Mammary epithelial cell (primary cell): ENCODE measurements around the gene DPEP1.

ENCODE experiments used
- EZH2 ChIP-seq: IDR thresholded peaks from 2 replicates; pipeline ENCODE4 v1.6.1; 2012; ENCODE audit warnings: low read length, inconsistent platforms, borderline replicate concordance
- TF ChIP-seq, protein P1 (sequence below), 2 donors: IDR thresholded peaks in 1 of 2; conservative IDR thresholded peaks in 1 of 2; 2 replicates each; pipeline ENCODE4 v1.5.1; 2011 to 2012; ENCODE audit warnings: inconsistent platforms in 2 of 2, low read length in 2 of 2, mild to moderate bottlenecking in 2 of 2, control low read depth in 1 of 2, low read depth in 1 of 2; ENCODE audit not compliant: insufficient read depth in 1 of 2; ENCODE audit errors: extremely low read depth in 1 of 2

DNA sequence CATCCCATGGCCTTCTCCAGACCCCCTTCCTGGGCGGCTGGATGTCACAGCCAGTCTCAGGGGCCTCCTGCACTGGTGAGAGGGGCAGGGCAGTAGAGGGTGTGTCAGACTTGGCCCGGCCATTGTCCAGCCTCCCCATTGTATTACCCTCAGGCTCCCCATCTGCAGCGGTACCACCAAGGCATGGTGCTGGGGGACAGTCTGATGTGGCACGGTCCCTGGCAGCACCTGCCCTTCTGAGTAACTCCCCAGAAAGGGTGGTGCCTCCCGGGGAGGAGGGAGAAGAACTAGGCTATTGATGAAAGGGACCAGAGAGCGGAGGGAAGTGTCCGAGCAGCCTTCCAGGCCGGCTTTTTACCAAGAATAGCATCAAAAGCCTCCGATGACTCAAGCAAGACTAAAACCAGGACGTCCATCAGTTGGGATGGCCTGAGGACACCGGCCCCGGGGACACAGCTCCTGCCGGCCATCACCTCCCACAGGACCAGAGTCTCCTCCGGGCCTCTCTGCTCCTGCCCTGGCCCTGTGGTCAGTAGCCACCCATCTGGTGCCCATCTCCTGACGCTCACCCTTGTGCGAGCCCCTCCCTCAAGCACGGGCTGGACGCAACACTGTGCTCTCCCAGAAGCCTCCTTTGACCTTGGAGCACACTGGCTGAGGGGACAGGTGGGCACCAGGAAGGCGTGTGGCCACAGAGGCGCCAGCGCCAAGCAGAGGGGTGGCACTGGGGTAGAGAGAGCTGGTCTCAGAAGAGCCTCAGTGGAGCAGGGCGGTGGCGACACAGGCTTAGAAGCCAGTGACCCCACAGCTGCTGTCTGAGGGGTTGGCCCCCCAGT lies 43.7 kb upstream of the DPEP1 start:
- TF ChIP-seq, protein P1, sequence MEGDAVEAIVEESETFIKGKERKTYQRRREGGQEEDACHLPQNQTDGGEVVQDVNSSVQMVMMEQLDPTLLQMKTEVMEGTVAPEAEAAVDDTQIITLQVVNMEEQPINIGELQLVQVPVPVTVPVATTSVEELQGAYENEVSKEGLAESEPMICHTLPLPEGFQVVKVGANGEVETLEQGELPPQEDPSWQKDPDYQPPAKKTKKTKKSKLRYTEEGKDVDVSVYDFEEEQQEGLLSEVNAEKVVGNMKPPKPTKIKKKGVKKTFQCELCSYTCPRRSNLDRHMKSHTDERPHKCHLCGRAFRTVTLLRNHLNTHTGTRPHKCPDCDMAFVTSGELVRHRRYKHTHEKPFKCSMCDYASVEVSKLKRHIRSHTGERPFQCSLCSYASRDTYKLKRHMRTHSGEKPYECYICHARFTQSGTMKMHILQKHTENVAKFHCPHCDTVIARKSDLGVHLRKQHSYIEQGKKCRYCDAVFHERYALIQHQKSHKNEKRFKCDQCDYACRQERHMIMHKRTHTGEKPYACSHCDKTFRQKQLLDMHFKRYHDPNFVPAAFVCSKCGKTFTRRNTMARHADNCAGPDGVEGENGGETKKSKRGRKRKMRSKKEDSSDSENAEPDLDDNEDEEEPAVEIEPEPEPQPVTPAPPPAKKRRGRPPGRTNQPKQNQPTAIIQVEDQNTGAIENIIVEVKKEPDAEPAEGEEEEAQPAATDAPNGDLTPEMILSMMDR (conservative IDR thresholded peaks at IDR 0.05 in 1 of 2, IDR thresholded peaks at IDR 0.05 in 1 of 2; ENCODE audit: extremely low read depth in 1 of 2, insufficient read depth in 1 of 2, low read depth in 1 of 2, low read length in 2 of 2), result no peak
- no peak for TF ChIP-seq EZH2
